Esophagus muscularis mucosa (tissue), 3 donors: Measurements from ENCODE around the gene KLHL29.

Experiments
- POLR2A ChIP-seq: fragments of 450-650 bp; IDR thresholded peaks from one replicate; pipeline ENCODE4 v1.6.1; 2017; ENCODE audit warnings: antibody characterized with exemption, moderate library complexity, mild to moderate bottlenecking, low read depth
- TF ChIP-seq, protein P1 (sequence below), 3 experiments: fragments of 200-600 bp in 2 of 3; fragments of 450-650 bp in 1 of 3; sonication (generic) in 2 of 3; IDR thresholded peaks; one replicate each; pipeline ENCODE4 v1.5.1; 2017 to 2019; ENCODE audit warnings: antibody characterized with exemption in 3 of 3, mild to moderate bottlenecking in 2 of 3, moderate library complexity in 1 of 3

DNA sequence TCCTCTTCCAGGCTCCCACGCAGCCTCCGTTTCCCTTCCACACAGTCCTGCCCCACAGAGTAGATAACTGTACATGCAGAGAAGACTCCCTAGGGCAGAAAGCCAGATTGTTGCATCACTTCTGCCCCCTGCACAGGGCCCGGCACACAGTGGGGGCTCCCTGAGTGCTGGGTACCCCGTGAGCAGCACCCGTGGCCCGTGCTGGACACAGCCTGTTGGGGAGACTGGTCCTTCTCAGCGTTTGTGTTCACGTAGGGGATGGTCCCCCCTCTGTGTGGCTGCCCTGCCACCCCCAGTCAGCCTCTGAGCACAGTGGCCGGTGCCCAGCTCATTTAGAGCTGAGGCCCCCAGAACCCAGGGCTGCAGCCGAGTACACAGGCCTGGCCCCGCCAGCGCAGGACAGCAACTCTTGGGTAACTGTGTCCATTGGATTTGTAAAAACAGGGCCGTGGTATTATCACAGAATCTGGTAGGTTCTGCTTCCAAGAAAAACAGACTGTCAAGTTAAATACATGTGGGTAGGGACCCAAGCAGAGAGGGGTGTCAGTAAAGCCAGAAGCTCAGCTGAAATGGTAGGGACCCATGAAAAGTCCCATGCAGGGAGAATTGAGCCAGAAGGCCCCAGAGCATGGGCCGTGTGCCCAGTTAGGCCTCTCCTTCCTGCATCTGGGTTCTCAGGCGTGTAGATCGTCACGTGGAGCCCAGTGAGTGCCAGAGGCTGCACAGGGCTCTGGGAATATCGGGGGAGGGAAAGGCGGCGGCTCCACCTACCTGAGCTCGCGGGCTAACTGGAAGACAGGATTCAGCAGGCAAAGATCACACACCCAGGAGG, 284.6 kb downstream of the KLHL29 start:
- TF ChIP-seq, protein P1, sequence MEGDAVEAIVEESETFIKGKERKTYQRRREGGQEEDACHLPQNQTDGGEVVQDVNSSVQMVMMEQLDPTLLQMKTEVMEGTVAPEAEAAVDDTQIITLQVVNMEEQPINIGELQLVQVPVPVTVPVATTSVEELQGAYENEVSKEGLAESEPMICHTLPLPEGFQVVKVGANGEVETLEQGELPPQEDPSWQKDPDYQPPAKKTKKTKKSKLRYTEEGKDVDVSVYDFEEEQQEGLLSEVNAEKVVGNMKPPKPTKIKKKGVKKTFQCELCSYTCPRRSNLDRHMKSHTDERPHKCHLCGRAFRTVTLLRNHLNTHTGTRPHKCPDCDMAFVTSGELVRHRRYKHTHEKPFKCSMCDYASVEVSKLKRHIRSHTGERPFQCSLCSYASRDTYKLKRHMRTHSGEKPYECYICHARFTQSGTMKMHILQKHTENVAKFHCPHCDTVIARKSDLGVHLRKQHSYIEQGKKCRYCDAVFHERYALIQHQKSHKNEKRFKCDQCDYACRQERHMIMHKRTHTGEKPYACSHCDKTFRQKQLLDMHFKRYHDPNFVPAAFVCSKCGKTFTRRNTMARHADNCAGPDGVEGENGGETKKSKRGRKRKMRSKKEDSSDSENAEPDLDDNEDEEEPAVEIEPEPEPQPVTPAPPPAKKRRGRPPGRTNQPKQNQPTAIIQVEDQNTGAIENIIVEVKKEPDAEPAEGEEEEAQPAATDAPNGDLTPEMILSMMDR (IDR thresholded peaks at IDR 0.05): peak in 1 of 3 experiments; percentile 15
- TF ChIP-seq POLR2A: no peak
